GM21723 (cell line): ENCODE measurements around the gene LRRC52.
"Not testable (repeated sequence)": the region's sequence is repeated elsewhere in the genome, so short reads cannot be mapped to it uniquely, and the experiment has no call there.

Experiments
- ATAC-seq: cut with Tn5 transposase; IDR thresholded peaks from one replicate; pipeline ENCODE4 v1.9.1; 2021; ENCODE audit warnings: mild to moderate bottlenecking, moderate library complexity; ENCODE audit not compliant: unreplicated experiment

Gene LRRC52

GRCh38 chr1:165580931-165581871, 37.4 kb downstream of the LRRC52 start:
- ATAC-seq = no peak

GRCh38 chr1:165581926-165582325, 38.1 kb downstream of the LRRC52 start:
- ATAC-seq = no peak

GRCh38 chr1:165586398-165586797, 42.6 kb downstream of the LRRC52 start:
- ATAC-seq = no peak

DNA sequence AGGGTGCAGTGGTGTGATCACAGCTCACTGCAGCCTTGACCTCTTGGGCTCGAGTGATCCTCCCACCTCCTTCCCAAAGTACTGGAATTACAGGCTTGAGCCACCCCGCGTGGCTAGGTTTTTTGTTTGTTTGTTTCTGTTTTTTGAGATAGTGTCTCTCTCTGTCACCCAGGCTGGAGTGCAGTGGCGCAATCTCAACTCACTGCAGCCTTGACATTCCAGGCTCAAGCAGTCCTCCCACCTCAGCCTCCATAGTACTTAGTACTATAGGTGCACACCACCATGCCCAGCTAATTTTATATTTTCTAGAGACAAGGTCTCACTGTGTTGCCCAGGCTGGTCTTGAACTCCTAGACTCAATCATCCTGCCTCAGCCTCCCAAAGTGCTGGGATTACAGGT, 47.6 kb downstream of the LRRC52 start:
- not testable (repeated sequence) for ATAC-seq

GRCh38 chr1:165592945-165593823, 49.4 kb downstream of the LRRC52 start:
- peak; percentile 46 for ATAC-seq

DNA sequence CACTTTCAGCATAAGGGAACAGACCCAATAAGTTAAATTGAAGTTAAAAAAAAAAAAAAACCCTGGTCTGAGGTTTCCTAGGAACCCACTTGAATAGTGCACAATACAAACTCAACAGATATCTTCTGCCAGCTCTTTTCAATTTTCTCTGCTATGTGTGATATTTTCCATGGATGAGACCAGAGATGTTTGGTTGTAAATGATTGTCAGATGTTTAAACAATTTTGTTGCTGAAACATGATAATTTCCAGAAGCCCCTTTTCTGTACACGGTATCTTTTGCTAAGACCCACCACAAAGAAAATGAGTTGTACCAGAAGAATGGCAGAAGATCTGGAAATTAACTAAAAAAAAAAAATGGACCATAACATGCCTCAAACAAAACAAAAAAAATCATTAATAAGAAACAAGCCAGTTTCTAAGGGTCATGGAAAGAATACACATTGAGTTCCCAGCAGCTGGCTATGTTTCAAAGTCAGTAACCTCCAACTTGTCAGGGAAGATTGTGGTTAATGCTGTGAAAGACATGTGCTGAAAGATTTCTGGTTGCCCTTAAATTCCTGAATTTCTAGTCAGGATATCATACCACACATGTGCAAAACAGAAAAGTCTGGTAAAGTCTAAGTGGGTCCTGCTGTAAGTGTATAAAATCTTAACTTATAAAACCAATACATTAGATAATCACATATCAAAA, 51.6 kb downstream of the LRRC52 start:
- ATAC-seq = no peak

DNA sequence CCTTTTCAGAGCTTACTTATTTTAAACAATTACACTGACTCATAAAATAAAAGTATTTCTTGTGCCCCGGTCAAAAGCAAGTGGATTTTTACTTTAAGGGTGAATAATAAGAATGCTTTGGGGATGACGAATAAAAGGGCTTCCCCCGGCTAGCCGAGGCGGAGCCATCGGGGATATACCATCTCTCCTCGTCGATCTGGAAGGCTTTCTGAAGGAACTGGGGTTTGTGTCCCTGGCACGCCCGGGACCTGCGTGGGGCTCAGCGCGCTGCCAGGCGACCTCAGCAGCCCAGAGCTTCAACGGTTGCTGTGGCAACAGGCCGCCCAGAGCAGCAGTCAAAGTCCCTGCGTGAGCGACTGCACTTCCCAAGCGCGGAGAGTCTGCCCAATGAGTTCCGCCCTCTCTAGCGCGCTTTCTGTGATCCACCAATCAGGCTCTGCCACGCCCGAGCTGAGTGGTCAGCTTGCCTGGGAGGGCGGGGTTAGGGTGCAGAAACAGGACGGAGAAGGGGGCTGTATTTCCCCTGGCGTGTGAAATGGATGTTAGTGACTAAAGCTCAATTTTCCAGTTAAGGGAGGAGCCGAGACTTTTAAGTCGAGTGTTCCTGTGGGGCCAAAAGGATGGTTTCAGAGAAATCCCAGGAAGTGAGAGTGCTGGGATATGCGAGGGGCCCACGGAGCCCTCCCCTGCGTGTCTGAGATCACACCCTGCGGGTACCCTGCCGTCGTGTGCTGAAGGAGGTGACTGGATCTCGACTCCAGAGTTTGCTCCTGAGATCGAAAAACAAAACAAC, 54.3 kb downstream of the LRRC52 start:
- ATAC-seq = peak; percentile 95

DNA sequence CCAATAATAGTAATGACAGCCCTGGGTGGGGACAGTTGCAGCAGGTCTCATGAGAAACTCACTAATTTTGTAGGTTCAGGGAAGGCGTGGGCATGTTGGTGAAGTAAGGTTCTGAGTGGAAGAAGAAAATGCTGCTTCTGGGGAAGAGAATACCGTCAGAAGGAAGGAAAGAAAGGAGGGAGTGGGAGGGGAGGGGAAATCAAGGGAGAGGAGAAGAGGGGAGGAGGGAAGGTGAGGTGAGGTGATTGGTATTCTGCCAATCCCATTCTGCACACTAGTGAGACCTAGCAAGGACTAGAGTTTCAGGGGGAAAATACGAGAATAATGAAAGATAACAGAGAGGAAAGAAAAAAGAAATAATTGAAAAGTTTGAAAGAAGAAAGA, 54.9 kb downstream of the LRRC52 start:
- ATAC-seq = no peak

DNA sequence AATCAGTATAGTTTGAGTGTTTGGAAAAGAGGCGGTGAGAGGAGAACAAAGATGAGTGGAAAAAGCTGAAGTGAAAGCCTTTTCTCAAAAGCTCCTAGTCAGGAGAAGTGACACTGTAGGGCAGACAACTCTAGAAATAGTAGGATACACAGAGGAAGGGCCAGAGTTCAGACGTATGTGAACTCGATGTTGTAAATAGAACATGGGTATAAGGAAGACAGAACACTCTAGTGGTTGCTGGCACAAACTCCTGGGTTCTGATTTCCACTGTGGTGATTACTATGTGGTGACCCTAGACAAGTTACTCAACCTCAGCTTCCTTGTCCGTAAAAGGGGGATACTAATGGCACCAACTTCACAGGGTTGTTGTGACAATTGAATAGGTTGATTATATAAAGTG, 57.0 kb downstream of the LRRC52 start:
- ATAC-seq = no peak

- ATAC-seq = no peak
These were observed 60.0 kb downstream of the LRRC52 start for GRCh38 chr1:165603810-165604209.

- no peak for ATAC-seq
These were observed 61.4 kb downstream of the LRRC52 start for GRCh38 chr1:165605246-165605645.

GRCh38 chr1:165606676-165607075, 62.9 kb downstream of the LRRC52 start:
- not testable (repeated sequence) for ATAC-seq

GRCh38 chr1:165610866-165611265, 67.1 kb downstream of the LRRC52 start:
- no peak for ATAC-seq

- ATAC-seq = no peak
These were observed 68.3 kb downstream of the LRRC52 start for GRCh38 chr1:165612062-165612461.
